ENCODE results near the gene ORAI1. TPM values are rescaled to one million over a fixed set of nuclear protein-coding genes. Genes with fewer than 3 reads are reported as not detected.

Gene ORAI1
- total and polyA plus RNA-seq, 2 experiments from 2014 or later: 4.9 to 14.2 TPM

- DNase-seq: no peak
- in situ Hi-C loops (cut with MboI): no loop called here
- H3K4me3 ChIP-seq: no peak overlapping the region
Measured at GRCh38 chr12:121600702-121601336, 25.5 kb upstream of the ORAI1 start.

GRCh38 chr12:121602766-121603165 is 23.6 kb upstream of the ORAI1 start:
- H3K9ac ChIP-seq: no peak overlapping the region
- 92 to 95% methylated on average over 6 of the region's 6 CpGs for WGBS, 2 experiments (ENCODE audit: low coverage in 1 of 2, low lambda C conversion rate in 2 of 2, missing lambda C conversion rate in 2 of 2)
- H3K27me3 ChIP-seq (replicated peaks; ENCODE audit: insufficient read depth): no peaks in the 10 kb centered on the region
- H3K27ac ChIP-seq: no peak overlapping the region
- no peak for DNase-seq
- in situ Hi-C loops (cut with MboI): no loop called here
- H4K20me1 ChIP-seq (ENCODE audit: insufficient read depth): no peaks in the 10 kb centered on the region
- H3F3A ChIP-seq (ENCODE audit: insufficient read depth): no peaks in the 10 kb centered on the region
- H3K36me3 ChIP-seq (ENCODE audit: low read depth): no peaks in the 10 kb centered on the region
- H3K4me2 ChIP-seq (ENCODE audit: unreplicated experiment): no peak overlapping the region
- no peaks in the 10 kb centered on the region for H3K79me2 ChIP-seq (ENCODE audit: insufficient read depth)
- no peaks in the 10 kb centered on the region for H3K4me1 ChIP-seq (ENCODE audit: insufficient read depth)
- H3K9me3 ChIP-seq (ENCODE audit: low read depth): no peaks in the 10 kb centered on the region
- TF ChIP-seq EZH2phosphoT487 (IDR thresholded peaks at IDR 0.05; ENCODE audit: insufficient read depth, low read depth) (no peak), EZH2 (IDR thresholded peaks at IDR 0.05; ENCODE audit: insufficient read depth, poor library complexity, severe bottlenecking) (no peak)
- H3K4me3 ChIP-seq: no peak overlapping the region
- H2AFZ ChIP-seq: no peak overlapping the region
- no peaks in the 10 kb centered on the region for H3K9me2 ChIP-seq (ENCODE audit: insufficient read depth)

More at GRCh38 chr12:121600702-121601336, 25.5 kb upstream of the ORAI1 start:
- H3K4me1 ChIP-seq (ENCODE audit: insufficient read depth): no peaks in the 10 kb centered on the region
- no peak overlapping the region for H3K4me2 ChIP-seq (ENCODE audit: unreplicated experiment)
- H3K36me3 ChIP-seq (ENCODE audit: low read depth): no peaks in the 10 kb centered on the region
- no peaks in the 10 kb centered on the region for H3F3A ChIP-seq (ENCODE audit: insufficient read depth)
- no peak overlapping the region for H2AFZ ChIP-seq
- H3K9me3 ChIP-seq (ENCODE audit: low read depth): no peaks in the 10 kb centered on the region
- no peaks in the 10 kb centered on the region for H4K20me1 ChIP-seq (ENCODE audit: insufficient read depth)
- 75 to 81% methylated on average over 6 of the region's 6 CpGs for WGBS, 2 experiments (ENCODE audit: low coverage in 1 of 2, low lambda C conversion rate in 2 of 2, missing lambda C conversion rate in 2 of 2)
- H3K79me2 ChIP-seq (ENCODE audit: insufficient read depth): no peaks in the 10 kb centered on the region
- H3K27ac ChIP-seq: no peak overlapping the region
- no peak overlapping the region for H3K9ac ChIP-seq
- no peaks in the 10 kb centered on the region for H3K27me3 ChIP-seq (replicated peaks; ENCODE audit: insufficient read depth)
- H3K9me2 ChIP-seq (ENCODE audit: insufficient read depth): no peaks in the 10 kb centered on the region
- TF ChIP-seq EZH2phosphoT487 (IDR thresholded peaks at IDR 0.05; ENCODE audit: insufficient read depth, low read depth) (no peak), EZH2 (IDR thresholded peaks at IDR 0.05; ENCODE audit: insufficient read depth, poor library complexity, severe bottlenecking) (no peak)

DNA sequence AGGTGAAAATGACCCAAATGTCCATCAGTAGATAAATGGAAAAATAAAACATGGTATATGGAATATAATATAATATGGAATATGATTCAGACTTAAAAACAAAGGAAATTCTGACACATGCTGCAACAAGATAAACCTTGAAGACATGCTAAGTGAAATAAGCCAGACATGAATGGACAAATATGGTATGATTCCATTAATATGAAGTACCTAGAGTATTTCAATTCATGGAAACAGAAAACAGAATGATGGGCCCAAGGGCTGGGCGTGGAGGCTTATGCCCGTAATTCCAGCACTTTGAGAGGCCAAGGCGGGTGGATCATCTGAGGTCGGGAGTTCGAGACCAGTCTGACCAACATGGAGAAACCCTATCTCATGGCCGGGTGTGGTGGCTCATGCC is 22.7 kb upstream of the ORAI1 start:
- H3K4me2 ChIP-seq (ENCODE audit: unreplicated experiment): no peak overlapping the region
- H3K36me3 ChIP-seq (ENCODE audit: low read depth): no peaks in the 10 kb centered on the region
- no peaks in the 10 kb centered on the region for H3K9me3 ChIP-seq (ENCODE audit: low read depth)
- H3K27ac ChIP-seq: no peak overlapping the region
- DNase-seq: no peak
- H3F3A ChIP-seq (ENCODE audit: insufficient read depth): no peaks in the 10 kb centered on the region
- H3K9ac ChIP-seq: no peak overlapping the region
- H3K79me2 ChIP-seq (ENCODE audit: insufficient read depth): no peaks in the 10 kb centered on the region
- no peaks in the 10 kb centered on the region for H3K27me3 ChIP-seq (replicated peaks; ENCODE audit: insufficient read depth)
- H3K9me2 ChIP-seq (ENCODE audit: insufficient read depth): no peaks in the 10 kb centered on the region
- H3K4me1 ChIP-seq (ENCODE audit: insufficient read depth): no peaks in the 10 kb centered on the region
- WGBS, 2 experiments (ENCODE audit: low coverage in 1 of 2, low lambda C conversion rate in 2 of 2, missing lambda C conversion rate in 2 of 2): 95 to 99% methylated on average over 6 of the region's 6 CpGs
- in situ Hi-C loops (cut with MboI): no loop called here
- H3K4me3 ChIP-seq: no peak overlapping the region
- TF ChIP-seq EZH2phosphoT487 (IDR thresholded peaks at IDR 0.05; ENCODE audit: insufficient read depth, low read depth) (no peak), EZH2 (IDR thresholded peaks at IDR 0.05; ENCODE audit: insufficient read depth, poor library complexity, severe bottlenecking) (no peak)
- H4K20me1 ChIP-seq (ENCODE audit: insufficient read depth): no peaks in the 10 kb centered on the region
- H2AFZ ChIP-seq: no peak overlapping the region

DNA sequence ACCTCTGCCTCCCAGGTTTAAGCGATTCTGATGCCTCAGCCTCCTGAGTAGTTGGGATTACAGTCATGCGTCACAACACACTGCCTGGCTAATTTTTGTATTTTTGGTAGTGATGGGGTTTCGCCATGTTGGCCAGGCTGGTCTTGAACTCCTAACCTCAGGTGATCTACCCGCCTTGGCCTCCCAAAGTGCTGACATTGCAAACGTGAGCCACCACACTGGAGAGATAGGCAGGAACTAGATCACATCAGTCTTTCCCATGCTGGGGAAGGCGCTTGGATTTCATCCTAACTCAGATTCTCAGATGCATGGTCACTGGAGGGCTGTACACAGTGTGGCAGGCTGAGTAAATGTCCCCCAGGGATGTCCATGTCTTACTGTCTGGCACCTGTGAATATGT is 18.0 kb upstream of the ORAI1 start:
- Histone ChIP-seq H2AFZ (no peak overlapping the region), H3K4me2 (ENCODE audit: unreplicated experiment) (no peak overlapping the region)
- WGBS, 2 experiments (ENCODE audit: low coverage in 1 of 2, low lambda C conversion rate in 2 of 2, missing lambda C conversion rate in 2 of 2): 85% methylated on average over 6 of the region's 6 CpGs

More for the DNA sequence above, 18.0 kb upstream of the ORAI1 start:
- no peak for DNase-seq
- Histone ChIP-seq H3K9me2 (ENCODE audit: insufficient read depth) (no peaks in the 10 kb centered on the region), H3K9me3 (ENCODE audit: low read depth) (no peaks in the 10 kb centered on the region), H3K79me2 (ENCODE audit: insufficient read depth) (no peaks in the 10 kb centered on the region), H3K9ac (no peak overlapping the region), H4K20me1 (ENCODE audit: insufficient read depth) (no peaks in the 10 kb centered on the region), H3K27me3 (replicated peaks; ENCODE audit: insufficient read depth) (no peaks in the 10 kb centered on the region), H3K36me3 (ENCODE audit: low read depth) (no peaks in the 10 kb centered on the region), H3K4me1 (ENCODE audit: insufficient read depth) (peaks cover 12% of the 10 kb centered on the region; the same call in 1 of the 2 replicates), H3F3A (ENCODE audit: insufficient read depth) (peaks cover 10% of the 10 kb centered on the region), H3K4me3 (no peak overlapping the region), H3K27ac (no peak overlapping the region)
- no peak for TF ChIP-seq EZH2 (IDR thresholded peaks at IDR 0.05; ENCODE audit: insufficient read depth, poor library complexity, severe bottlenecking)
- no peak for TF ChIP-seq EZH2phosphoT487 (IDR thresholded peaks at IDR 0.05; ENCODE audit: insufficient read depth, low read depth)
- in situ Hi-C loops (cut with MboI): no loop called here
